Endothelial cell of umbilical vein (primary cell): ENCODE data around the gene ZNF488. TPM values are rescaled to one million over a fixed set of nuclear protein-coding genes. Genes with fewer than 3 reads are reported as not detected.

Source experiments
- BruUV-seq: library from RNA; stranded (reverse); fragments of 400-500 nt; replicated peaks from 2 replicates; lab custom pipeline; 2021; lab: Mats Ljungman, UMichigan
- CTCF ChIA-PET: fragments of 300-600, 350-600 bp; sonication (Branson Sonifier 250); formaldehyde crosslinking; loops from one replicate; lab custom pipeline; 2021; ENCODE audit warnings: antibody characterized with exemption, inconsistent platforms; lab: Charles Lee
- POLR2A ChIA-PET: fragments of 300-600, 350-600 bp; sonication (Branson Sonifier 250); formaldehyde crosslinking; loops from one replicate; lab custom pipeline; 2021; ENCODE audit warnings: antibody characterized with exemption, inconsistent platforms; lab: Charles Lee
- DNase-seq: peaks from one replicate; pipeline ENCODE4 v3.0.0-alpha.2; 2011; ENCODE audit warnings: low read depth, low spot score
- FAIRE-seq: peaks from 2 replicates; lab custom pipeline; 2011; peaks lifted over from hg19 to GRCh38; lab: Jason Lieb, UNC
- H2AFZ ChIP-seq: 2 replicates; pipeline ENCODE4 v1.6.0; 2012; ENCODE audit warnings: low read depth, low read length, control low read depth, inconsistent platforms
- H3K27ac ChIP-seq: 2 replicates; pipeline ENCODE4 v1.5.1; 2011; ENCODE audit warnings: low read depth, mild to moderate bottlenecking, control low read depth, low read length, moderate library complexity; ENCODE audit not compliant: insufficient read depth
- H3K27me3 ChIP-seq, 2 experiments: 2 replicates each; pipeline versions ENCODE4 v1.6.0 to v1.6.1; 2011; ENCODE audit warnings: low read length in 2 of 2, mixed read lengths in 1 of 2; ENCODE audit not compliant: control insufficient read depth in 2 of 2, insufficient read depth in 2 of 2
- H3K36me3 ChIP-seq, 2 experiments: 2 replicates in 1 of 2; 3 replicates in 1 of 2; pipeline ENCODE4 v1.5.1; 2011; ENCODE audit warnings: low read length in 2 of 2, mild to moderate bottlenecking in 1 of 2, moderate library complexity in 1 of 2; ENCODE audit not compliant: control insufficient read depth in 2 of 2, insufficient read depth in 2 of 2; ENCODE audit errors: extremely low read depth in 1 of 2
- H3K4me1 ChIP-seq: 3 replicates; pipeline ENCODE4 v1.5.1; 2011; ENCODE audit warnings: mild to moderate bottlenecking, low read length; ENCODE audit not compliant: control insufficient read depth, insufficient read depth; ENCODE audit errors: extremely low read depth
- H3K4me2 ChIP-seq: 2 replicates; pipeline ENCODE4 v1.6.1; 2011; ENCODE audit warnings: low read length, control low read depth, mixed read lengths; ENCODE audit not compliant: insufficient read depth
- H3K4me3 ChIP-seq, 3 experiments: fragments of 200-600 bp in 1 of 3; sonication (generic), shearing (Covaris generic) in 1 of 3; replicated peaks in 1 of 3; 2 replicates each; pipeline ENCODE4 v1.5.1; 2011 to 2016; ENCODE audit warnings: control low read depth in 3 of 3, low read length in 3 of 3, mild to moderate bottlenecking in 2 of 3, inconsistent platforms in 1 of 3, low read depth in 1 of 3, moderate library complexity in 1 of 3; ENCODE audit not compliant: insufficient read depth in 1 of 3
- H3K79me2 ChIP-seq: 2 replicates; pipeline ENCODE4 v1.6.0; 2012; ENCODE audit warnings: low read length, inconsistent platforms; ENCODE audit not compliant: control insufficient read depth, insufficient read depth
- H3K9ac ChIP-seq: replicated peaks from 2 replicates; pipeline ENCODE3; 2011; ENCODE audit warnings: low read length, control low read depth; ENCODE audit not compliant: insufficient read depth; ENCODE audit errors: extremely low read depth
- H3K9me1 ChIP-seq: replicated peaks from 3 replicates; pipeline ENCODE4 v1.6.0; 2011; ENCODE audit warnings: mild to moderate bottlenecking, low read length; ENCODE audit not compliant: control insufficient read depth, insufficient read depth; ENCODE audit errors: extremely low read depth
- H3K9me3 ChIP-seq: replicated peaks from 2 replicates; pipeline ENCODE4 v1.5.1; 2012; ENCODE audit warnings: low read length, inconsistent platforms; ENCODE audit not compliant: control insufficient read depth, insufficient read depth
- H4K20me1 ChIP-seq: replicated peaks from 2 replicates; pipeline ENCODE3; 2011; ENCODE audit warnings: mild to moderate bottlenecking, low read length; ENCODE audit not compliant: control insufficient read depth, insufficient read depth; ENCODE audit errors: extremely low read depth
- EZH2 ChIP-seq: IDR thresholded peaks from 2 replicates; pipeline ENCODE4 v1.6.1; 2012; ENCODE audit warnings: borderline replicate concordance, low read depth, mild to moderate bottlenecking, moderate library complexity, low read length, inconsistent platforms; ENCODE audit not compliant: severe bottlenecking
- FOS ChIP-seq: IDR thresholded peaks from 2 replicates; pipeline ENCODE4 v1.6.1; 2011; ENCODE audit warnings: mild to moderate bottlenecking, low read length, moderate library complexity, borderline replicate concordance; ENCODE audit not compliant: insufficient read depth
- GATA2 ChIP-seq: IDR thresholded peaks from 2 replicates; pipeline ENCODE4 v1.7.0; 2011; ENCODE audit warnings: low read depth, mild to moderate bottlenecking, moderate library complexity, mixed read lengths, low read length; ENCODE audit not compliant: insufficient read length, insufficient read depth
- JUN ChIP-seq: IDR thresholded peaks from 2 replicates; pipeline ENCODE4 v1.6.1; 2011; ENCODE audit warnings: borderline replicate concordance, low read depth; ENCODE audit not compliant: insufficient read length, insufficient read depth
- MAX ChIP-seq: IDR thresholded peaks from 2 replicates; pipeline ENCODE4 v1.6.1; 2011; ENCODE audit not compliant: insufficient read depth, insufficient read length
- MYC ChIP-seq: IDR thresholded peaks from one replicate; pipeline ENCODE4 v1.6.1; 2011; ENCODE audit warnings: mild to moderate bottlenecking, low read depth, low read length
- POLR2AphosphoS5 ChIP-seq: IDR thresholded peaks from 2 replicates; pipeline ENCODE4 v1.6.1; 2012; ENCODE audit warnings: low read depth, mild to moderate bottlenecking, control low read depth, low read length, moderate library complexity; ENCODE audit not compliant: insufficient read depth
- dilution Hi-C: fragments of 300-500 bp; cut with MboI; formaldehyde crosslinking; loops from one replicate; pipeline ENCODE4 v1.15.0; 2019; ENCODE audit warnings: low sequenced_read_pairs; ENCODE audit not compliant: extremely low pct_ligation_motif_present
- intact Hi-C: fragments of 100-400 bp; cut with micrococcal nuclease; formaldehyde crosslinking; loops from one replicate; pipeline ENCODE4 v1.10.0; 2022
- polyA plus RNA-seq, 4 experiments: library from polyadenylated mRNA; depleted of rRNA in 3 of 4; stranded (reverse) in 3 of 4; unstranded in 1 of 4; fragments of >200 nt; gene quantifications; 2 replicates each; pipeline versions ENCODE4 v1.2.1 to v1.2.3, GENCODE V29; 2011 to 2012; ENCODE audit warnings: missing spikeins in 1 of 4
- total RNA-seq: library from RNA; stranded (reverse); gene quantifications from 2 replicates; pipeline ENCODE4 v1.2.3, GENCODE V29; 2021
- TF ChIP-seq, protein P1 (sequence below), 2 donors: IDR thresholded peaks; 1 replicate in 1 of 2; 2 replicates in 1 of 2; pipeline ENCODE4 v1.5.1; 2011; ENCODE audit warnings: low read length in 2 of 2, mild to moderate bottlenecking in 2 of 2, moderate library complexity in 2 of 2, control low read depth in 1 of 2, inconsistent platforms in 1 of 2, low read depth in 1 of 2; ENCODE audit not compliant: insufficient read depth in 1 of 2; ENCODE audit errors: extremely low read depth in 1 of 2

ZNF488 gene
- total and polyA plus RNA-seq, 2 donors (not counting 3 experiments of a cell fraction or from before 2014, with no cell fraction given) = 0.21 to 0.38 TPM

GRCh38 chr10:47381103-47381395 is 3.0 kb downstream of the ZNF488 start:
- H3K9me1 ChIP-seq = no peaks in the 10 kb centered on the region
- no peak overlapping the region for H2AFZ ChIP-seq
- H3K27ac ChIP-seq = no peak overlapping the region
- H3K4me1 ChIP-seq = peaks cover 3% of the 10 kb centered on the region
- H3K4me3 ChIP-seq = no peak overlapping the region
- intact Hi-C loops = no loop called here
- dilution Hi-C loops = no loop called here
- H4K20me1 ChIP-seq = no peaks in the 10 kb centered on the region
- TF ChIP-seq EZH2 (no peak), POLR2AphosphoS5 (no peak), MAX (no peak), JUN (no peak), MYC (no peak), GATA2 (no peak), FOS (no peak)
- TF ChIP-seq, protein P1, sequence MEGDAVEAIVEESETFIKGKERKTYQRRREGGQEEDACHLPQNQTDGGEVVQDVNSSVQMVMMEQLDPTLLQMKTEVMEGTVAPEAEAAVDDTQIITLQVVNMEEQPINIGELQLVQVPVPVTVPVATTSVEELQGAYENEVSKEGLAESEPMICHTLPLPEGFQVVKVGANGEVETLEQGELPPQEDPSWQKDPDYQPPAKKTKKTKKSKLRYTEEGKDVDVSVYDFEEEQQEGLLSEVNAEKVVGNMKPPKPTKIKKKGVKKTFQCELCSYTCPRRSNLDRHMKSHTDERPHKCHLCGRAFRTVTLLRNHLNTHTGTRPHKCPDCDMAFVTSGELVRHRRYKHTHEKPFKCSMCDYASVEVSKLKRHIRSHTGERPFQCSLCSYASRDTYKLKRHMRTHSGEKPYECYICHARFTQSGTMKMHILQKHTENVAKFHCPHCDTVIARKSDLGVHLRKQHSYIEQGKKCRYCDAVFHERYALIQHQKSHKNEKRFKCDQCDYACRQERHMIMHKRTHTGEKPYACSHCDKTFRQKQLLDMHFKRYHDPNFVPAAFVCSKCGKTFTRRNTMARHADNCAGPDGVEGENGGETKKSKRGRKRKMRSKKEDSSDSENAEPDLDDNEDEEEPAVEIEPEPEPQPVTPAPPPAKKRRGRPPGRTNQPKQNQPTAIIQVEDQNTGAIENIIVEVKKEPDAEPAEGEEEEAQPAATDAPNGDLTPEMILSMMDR (IDR thresholded peaks at IDR 0.05; ENCODE audit: extremely low read depth in 1 of 2, insufficient read depth in 1 of 2, low read depth in 1 of 2, low read length in 2 of 2) = no peak
- H3K4me2 ChIP-seq = no peak overlapping the region
- POLR2A ChIA-PET = no interaction called here
- no peaks in the 10 kb centered on the region for H3K36me3 ChIP-seq
- DNase-seq = no peak
- CTCF ChIA-PET = interaction anchor here (1.1 to 1.6 kb wide), 3 partner anchors 8 to 1097 kb away, joined by 3 to 6 read pairs (median 4); no protein-coding TSS in a partner anchor
- no peaks in the 10 kb centered on the region for H3K9me3 ChIP-seq
- H3K27me3 ChIP-seq = peaks cover 21 to 32% of the 10 kb centered on the region in 2 experiments
- BruUV-seq = no TSS peak
- no peak overlapping the region for H3K9ac ChIP-seq
- no peak for FAIRE-seq
- no peaks in the 10 kb centered on the region for H3K79me2 ChIP-seq
